Body of pancreas (tissue), 4 donors: ENCODE measurements around the gene IKZF3. TPM values are rescaled to one million over a fixed set of nuclear protein-coding genes. Genes with fewer than 3 reads are reported as not detected.

ENCODE experiments used
- ATAC-seq: fragments of 150-250 bp; one replicate; pipeline ENCODE4 v1.9.1; 2016
- DNase-seq, 4 donors: peaks; one replicate each; pipeline ENCODE4 v3.0.0-alpha.2; 2019
- H3K27ac ChIP-seq, 4 donors: fragments of 200-600 bp; sonication (generic); 1 replicate in 3 of 4; 2 replicates in 1 of 4; pipeline versions ENCODE4 v1.5.1 to v1.6.1; 2016 to 2019; ENCODE audit warnings: mild to moderate bottlenecking in 1 of 4, mixed read lengths in 1 of 4, moderate library complexity in 1 of 4
- H3K27me3 ChIP-seq, 2 donors: fragments of 200-600 bp; sonication (generic); one replicate each; pipeline ENCODE4 v1.6.0; 2016; ENCODE audit warnings: mild to moderate bottlenecking in 1 of 2
- H3K36me3 ChIP-seq, 2 donors: fragments of 200-600 bp; sonication (generic); replicated peaks in 1 of 2; 2 replicates each; pipeline ENCODE4 v1.5.1; 2016; ENCODE audit warnings: low read depth in 2 of 2; ENCODE audit not compliant: insufficient read depth in 1 of 2
- H3K4me1 ChIP-seq: fragments of 200-600 bp; sonication (generic); one replicate; pipeline ENCODE4 v1.6.0; 2016
- H3K4me3 ChIP-seq, 2 donors: fragments of 200-600 bp; sonication (generic); 1 replicate in 1 of 2; 2 replicates in 1 of 2; pipeline ENCODE4 v1.5.1; 2016 to 2019
- H3K9me3 ChIP-seq, 3 donors: fragments of 200-600 bp; sonication (generic); 1 replicate in 2 of 3; 2 replicates in 1 of 3; pipeline ENCODE4 v1.5.1; 2016
- POLR2A ChIP-seq, 3 donors: fragments of 450-650 bp; IDR thresholded peaks; one replicate each; pipeline ENCODE4 v1.6.1; 2016; ENCODE audit warnings: antibody characterized with exemption in 3 of 3, mild to moderate bottlenecking in 2 of 3
- WGBS, 2 donors: methylation state at CpG; one replicate each; pipeline ENCODE4 v1.1.5; 2017; 5-methylcytosine and 5-hydroxymethylcytosine counted together
- intact Hi-C: fragments of 100-400 bp; cut with DNase I; formaldehyde crosslinking; loops from one replicate; pipeline ENCODE4 v1.15.1; 2023
- total RNA-seq, 2 donors: library from RNA; depleted of rRNA; stranded (reverse); fragments of >200 nt; gene quantifications; one replicate each; pipeline ENCODE4 v1.1.0, GENCODE V29; 2016
- TF ChIP-seq, protein P1 (sequence below), 7 experiments: fragments of 450-650 bp in 4 of 7; fragments of 200-600 bp in 3 of 7; sonication (generic) in 3 of 7; IDR thresholded peaks; one replicate each; pipeline ENCODE4 v1.5.1; 2016 to 2019; ENCODE audit warnings: antibody characterized with exemption in 7 of 7

Gene IKZF3
- total RNA-seq, 2 donors from 2014 or later = 0.78 to 0.99 TPM

- no peak overlapping the region for H3K27ac ChIP-seq
These were observed 104.9 kb downstream of the IKZF3 start for GRCh38 chr17:39759204-39759603.

DNA sequence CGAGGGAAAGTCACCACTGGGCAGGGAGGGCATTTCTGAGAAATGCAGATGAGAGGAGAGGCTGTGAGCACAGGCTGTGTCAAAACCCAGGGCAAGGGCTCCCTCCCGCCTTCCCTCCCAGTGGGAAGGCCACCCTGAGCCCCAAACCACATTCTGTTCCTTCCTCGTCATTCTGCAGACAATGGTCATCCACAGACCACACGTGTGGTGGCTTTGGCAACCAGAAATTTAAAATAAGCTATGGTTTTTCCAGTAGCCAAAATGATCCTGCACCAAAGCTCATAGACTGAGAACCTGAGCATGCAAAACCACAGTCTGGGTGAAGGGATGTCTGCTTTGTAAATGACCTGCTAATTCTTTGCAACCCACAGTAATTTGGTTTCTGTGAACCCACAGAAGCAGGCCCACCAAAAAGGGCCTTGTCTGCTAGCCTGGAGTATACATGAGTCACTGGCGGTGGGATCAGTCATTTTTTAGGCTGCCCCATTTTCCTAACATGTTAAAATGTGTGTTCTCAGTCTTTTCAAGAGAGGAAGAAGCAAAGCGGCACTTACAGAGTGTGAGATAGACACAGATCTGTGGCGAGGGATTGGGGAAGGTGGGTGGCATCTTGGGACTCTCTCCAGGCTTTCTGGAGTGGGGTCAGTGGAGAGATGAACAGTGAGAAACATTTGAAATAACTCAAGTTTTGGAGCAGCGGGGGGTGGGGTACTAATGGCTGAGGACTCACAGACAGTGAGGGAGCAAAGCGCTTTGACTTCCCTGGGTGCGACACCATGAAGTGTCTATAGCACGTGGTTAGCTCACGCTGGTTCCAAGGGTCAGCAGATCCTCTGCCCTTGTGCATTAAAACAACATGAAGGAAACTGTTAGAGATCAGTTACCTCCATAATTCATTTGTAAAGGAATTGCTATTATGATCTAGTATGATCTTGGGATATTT is 105.9 kb downstream of the IKZF3 start:
- TF ChIP-seq POLR2A (IDR thresholded peaks at IDR 0.05) = no peak
- TF ChIP-seq, protein P1, sequence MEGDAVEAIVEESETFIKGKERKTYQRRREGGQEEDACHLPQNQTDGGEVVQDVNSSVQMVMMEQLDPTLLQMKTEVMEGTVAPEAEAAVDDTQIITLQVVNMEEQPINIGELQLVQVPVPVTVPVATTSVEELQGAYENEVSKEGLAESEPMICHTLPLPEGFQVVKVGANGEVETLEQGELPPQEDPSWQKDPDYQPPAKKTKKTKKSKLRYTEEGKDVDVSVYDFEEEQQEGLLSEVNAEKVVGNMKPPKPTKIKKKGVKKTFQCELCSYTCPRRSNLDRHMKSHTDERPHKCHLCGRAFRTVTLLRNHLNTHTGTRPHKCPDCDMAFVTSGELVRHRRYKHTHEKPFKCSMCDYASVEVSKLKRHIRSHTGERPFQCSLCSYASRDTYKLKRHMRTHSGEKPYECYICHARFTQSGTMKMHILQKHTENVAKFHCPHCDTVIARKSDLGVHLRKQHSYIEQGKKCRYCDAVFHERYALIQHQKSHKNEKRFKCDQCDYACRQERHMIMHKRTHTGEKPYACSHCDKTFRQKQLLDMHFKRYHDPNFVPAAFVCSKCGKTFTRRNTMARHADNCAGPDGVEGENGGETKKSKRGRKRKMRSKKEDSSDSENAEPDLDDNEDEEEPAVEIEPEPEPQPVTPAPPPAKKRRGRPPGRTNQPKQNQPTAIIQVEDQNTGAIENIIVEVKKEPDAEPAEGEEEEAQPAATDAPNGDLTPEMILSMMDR (IDR thresholded peaks at IDR 0.05) = no peak
- ATAC-seq (no peak), DNase-seq (no peak)
- WGBS, 2 donors = 55 to 57% methylated on average over 12 of the region's 12 CpGs
- no peak overlapping the region for H3K27ac ChIP-seq
- no peak overlapping the region for H3K4me3 ChIP-seq
- intact Hi-C loops = loop anchor here (5.0 kb wide), 1 partner anchor 146 kb away; no protein-coding TSS in a partner anchor
- no peaks in the 10 kb centered on the region for H3K9me3 ChIP-seq
- no peaks in the 10 kb centered on the region for H3K27me3 ChIP-seq
- peaks cover 15% of the 10 kb centered on the region for H3K4me1 ChIP-seq
- H3K36me3 ChIP-seq = no peaks in the 10 kb centered on the region

More at GRCh38 chr17:39759204-39759603, 104.9 kb downstream of the IKZF3 start:
- 72 to 80% methylated on average over 5 of the region's 5 CpGs for WGBS, 2 donors
- no peaks in the 10 kb centered on the region for H3K36me3 ChIP-seq
- H3K4me3 ChIP-seq = no peak overlapping the region
- intact Hi-C loops = loop anchor here (5.0 kb wide), 1 partner anchor 147 kb away; no protein-coding TSS in a partner anchor
- TF ChIP-seq POLR2A (IDR thresholded peaks at IDR 0.05) = no peak
- TF ChIP-seq, protein P1 (IDR thresholded peaks at IDR 0.05) = no peak
- H3K4me1 ChIP-seq = peaks cover 7% of the 10 kb centered on the region
- DNase-seq = no peak
- ATAC-seq = no peak
- no peaks in the 10 kb centered on the region for H3K9me3 ChIP-seq
- no peaks in the 10 kb centered on the region for H3K27me3 ChIP-seq

- intact Hi-C loops = loop anchor here (5.0 kb wide), 1 partner anchor 145 kb away; no protein-coding TSS in a partner anchor
- DNase-seq = no peak
- WGBS, 2 donors = 59 to 63% methylated on average over 4 of the region's 4 CpGs
- Histone ChIP-seq H3K36me3 (no peaks in the 10 kb centered on the region), H3K4me1 (peaks cover 18% of the 10 kb centered on the region), H3K4me3 (no peak overlapping the region), H3K9me3 (no peaks in the 10 kb centered on the region), H3K27me3 (no peaks in the 10 kb centered on the region), H3K27ac (no peak overlapping the region)
- ATAC-seq = no peak
- TF ChIP-seq POLR2A (IDR thresholded peaks at IDR 0.05) = no peak
- TF ChIP-seq, protein P1 (IDR thresholded peaks at IDR 0.05) = no peak
These were observed 106.9 kb downstream of the IKZF3 start for GRCh38 chr17:39757176-39757662.

DNA sequence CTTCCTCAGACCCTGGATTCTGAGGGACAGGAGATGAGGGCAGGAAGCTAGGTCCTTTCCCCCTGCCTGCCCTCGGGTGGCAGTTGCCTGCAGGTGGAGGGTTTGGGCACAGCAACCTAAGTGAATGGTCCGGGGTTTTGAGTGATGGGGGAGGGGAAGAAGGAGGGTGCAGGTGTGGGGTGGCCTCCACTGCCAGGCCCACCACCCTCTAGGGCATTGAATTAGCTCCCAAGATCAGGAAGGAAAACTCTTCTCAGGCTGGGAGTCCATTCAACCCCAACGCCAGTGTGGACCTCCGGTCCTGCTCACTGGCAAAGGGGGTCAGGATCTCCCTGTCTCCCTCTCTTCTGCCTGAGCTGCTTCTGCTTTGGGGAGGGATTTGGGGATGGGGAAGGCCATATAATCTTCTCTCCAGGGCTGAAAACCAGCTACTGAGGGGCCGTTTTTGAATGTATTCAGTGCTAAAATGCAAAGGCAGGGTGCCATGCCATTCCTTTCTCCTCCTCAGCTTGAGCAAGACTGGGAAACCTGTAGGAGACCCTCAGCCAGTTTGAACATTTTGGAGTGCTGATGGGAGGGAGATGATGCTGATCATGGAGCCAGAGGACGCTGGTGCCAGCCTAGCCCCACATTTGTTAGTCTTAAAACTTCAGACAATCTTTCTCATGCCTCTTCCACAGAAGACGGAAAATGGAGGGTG is 107.6 kb downstream of the IKZF3 start:
- ATAC-seq (no peak), DNase-seq (no peak)
- intact Hi-C loops = loop anchor here (5.0 kb wide), 1 partner anchor 144 kb away; no protein-coding TSS in a partner anchor
- H3K9me3 ChIP-seq = no peaks in the 10 kb centered on the region
- H3K4me1 ChIP-seq = peaks cover 21% of the 10 kb centered on the region
- TF ChIP-seq, protein P1 (IDR thresholded peaks at IDR 0.05) = no peak
- no peak for TF ChIP-seq POLR2A (IDR thresholded peaks at IDR 0.05)
- H3K27me3 ChIP-seq = no peaks in the 10 kb centered on the region
- no peaks in the 10 kb centered on the region for H3K36me3 ChIP-seq
- no peak overlapping the region for H3K27ac ChIP-seq
- H3K4me3 ChIP-seq = no peak overlapping the region
- 31 to 50% methylated on average over 5 to 7 of the region's 7 CpGs for WGBS, 2 donors
